NCI-H446 (cell line): ENCODE data around the gene DCHS2.

ENCODE experiments used
- DNase-seq, 2 experiments: peaks; one replicate each; lab custom pipeline; 2025; lab: John Stamatoyannopoulos, UW

The DCHS2 gene

DNA sequence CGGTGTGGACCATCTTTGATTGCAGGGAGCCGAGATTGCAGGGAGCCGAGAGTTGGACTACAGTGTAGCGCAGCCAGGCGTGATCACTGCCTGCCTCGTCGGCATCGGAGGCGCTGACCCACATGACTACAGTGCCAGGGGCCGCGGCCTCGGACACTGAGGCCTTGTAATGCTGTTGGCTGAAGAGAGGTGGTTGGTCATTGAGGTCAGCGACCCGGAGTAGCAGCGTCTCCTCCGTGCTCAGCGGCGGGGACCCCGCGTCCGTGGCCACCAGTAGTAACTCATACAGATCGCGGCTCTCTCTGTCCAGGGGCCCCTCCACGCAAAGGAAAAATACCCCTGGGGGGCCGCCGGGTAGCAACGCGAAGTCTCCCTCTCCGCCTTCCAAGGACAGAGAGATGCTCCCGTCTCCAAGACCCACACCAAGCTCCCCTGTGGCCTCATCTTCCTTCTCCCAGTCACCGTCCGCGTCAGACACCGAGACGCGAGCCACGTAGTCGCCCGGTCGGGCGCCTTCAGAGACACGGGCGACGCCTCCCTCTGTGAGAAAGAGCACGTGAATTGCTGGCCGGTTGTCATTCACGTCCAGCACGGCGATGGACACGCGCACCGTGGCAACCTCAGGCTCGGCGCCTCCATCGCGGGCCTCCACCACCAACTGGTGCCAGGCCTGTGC is 1.9 kb downstream of the DCHS2 start:
- no peak for DNase-seq

DNA sequence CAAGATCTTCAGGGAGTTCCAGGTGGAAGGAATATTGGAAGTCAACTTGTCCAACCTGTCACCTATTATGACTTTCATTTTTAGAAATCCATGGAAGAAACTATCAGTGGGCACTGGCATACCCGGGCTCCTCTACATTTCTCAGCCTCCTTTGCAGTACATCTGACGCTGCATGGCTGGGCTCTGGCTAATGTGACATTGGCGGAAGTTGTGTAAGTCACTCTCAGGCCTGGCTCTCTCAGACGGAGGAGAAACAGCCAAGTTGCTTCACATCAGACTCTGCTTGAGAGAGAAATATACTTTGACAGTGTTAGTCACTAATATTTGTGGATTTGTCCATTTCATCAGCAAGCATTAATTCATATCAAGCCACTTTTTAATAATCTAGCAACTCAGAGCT is 4.5 kb downstream of the DCHS2 start:
- no peak for DNase-seq

DNA sequence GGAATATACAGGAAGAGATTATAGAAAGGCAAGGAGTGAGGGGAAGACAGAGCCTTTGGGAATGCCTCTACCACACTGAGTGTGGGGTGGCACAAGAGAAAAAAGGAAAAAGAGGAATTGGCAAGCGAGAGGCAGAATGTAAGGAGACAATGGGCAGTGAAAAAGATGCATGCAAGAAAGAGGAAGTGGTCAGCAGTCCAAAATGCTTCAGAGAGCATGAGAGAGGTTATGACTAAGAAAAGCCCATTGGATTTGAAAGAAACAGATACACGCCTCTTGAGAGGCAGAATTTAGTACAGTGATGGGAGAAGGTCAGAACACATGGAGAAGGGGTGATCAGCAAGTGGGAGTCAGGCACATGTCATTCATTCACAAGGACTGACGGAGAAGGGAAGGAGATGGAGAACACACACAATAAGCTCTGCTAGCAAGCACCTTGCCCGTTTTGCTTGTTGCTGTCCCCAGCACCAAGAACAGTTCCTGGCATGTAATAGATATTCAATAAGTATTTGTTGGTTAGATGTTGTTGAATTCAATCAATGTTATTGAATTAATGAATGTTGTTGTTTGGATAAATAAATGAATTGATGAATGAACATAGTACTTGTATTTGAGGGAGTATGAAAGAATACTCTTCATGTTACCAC is 6.3 kb downstream of the DCHS2 start:
- DNase-seq: no peak

DNA sequence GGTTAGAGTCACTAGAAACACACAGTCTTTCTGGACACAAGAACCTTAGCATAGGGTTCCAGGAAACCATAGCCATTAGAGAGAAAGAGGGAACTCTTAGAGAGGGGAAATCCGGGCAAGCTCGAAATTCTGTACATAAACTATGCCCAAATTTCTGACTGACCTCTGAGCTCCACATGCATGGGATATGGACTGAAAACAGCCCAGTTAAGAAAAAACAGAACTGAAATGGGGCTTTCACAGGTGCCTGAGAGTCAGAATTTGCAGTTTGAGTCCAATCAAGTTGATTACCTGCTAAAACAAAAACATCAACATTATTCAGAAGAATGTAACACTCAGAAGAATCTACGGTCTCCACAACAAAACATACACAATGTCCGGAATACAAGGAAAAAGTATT is 13.1 kb downstream of the DCHS2 start:
- DNase-seq: no peak

DNA sequence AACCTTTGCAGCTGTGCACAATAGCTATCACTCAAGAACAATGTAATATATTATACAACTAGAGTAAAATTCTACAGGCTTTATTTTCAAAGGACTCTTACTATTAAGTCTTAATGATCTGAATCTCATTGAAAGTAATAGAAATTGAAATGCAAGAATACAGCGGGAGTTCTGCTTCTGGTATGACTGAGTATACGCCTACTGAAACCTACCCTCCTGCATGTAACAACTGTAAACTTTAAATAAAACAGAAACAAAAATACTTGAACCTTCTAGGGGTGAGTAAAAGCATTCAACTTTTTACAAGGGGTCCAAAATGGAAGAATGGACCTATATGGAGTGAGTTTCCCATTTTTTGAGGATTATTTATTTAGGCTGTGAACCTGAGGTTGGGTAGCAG is 13.5 kb downstream of the DCHS2 start:
- no peak for DNase-seq

DNA sequence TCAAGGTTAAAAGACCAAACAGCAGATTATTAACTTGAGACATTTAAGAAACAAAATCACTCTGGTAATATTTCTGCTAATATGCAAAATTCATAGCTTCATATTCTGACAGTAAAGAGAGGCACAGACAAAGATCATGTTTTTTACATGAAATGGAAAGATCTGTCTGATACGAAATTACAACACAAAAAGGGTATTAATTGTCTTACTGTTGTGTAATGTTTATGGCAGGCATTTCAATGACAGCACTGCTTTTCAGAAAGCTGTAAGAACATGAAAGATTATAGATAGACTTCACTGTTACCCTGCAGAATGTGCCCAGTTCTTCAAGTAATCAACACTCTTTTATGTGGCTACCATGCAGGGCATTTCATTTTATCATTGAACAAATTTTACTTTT is 15.4 kb downstream of the DCHS2 start:
- no peak for DNase-seq

DNA sequence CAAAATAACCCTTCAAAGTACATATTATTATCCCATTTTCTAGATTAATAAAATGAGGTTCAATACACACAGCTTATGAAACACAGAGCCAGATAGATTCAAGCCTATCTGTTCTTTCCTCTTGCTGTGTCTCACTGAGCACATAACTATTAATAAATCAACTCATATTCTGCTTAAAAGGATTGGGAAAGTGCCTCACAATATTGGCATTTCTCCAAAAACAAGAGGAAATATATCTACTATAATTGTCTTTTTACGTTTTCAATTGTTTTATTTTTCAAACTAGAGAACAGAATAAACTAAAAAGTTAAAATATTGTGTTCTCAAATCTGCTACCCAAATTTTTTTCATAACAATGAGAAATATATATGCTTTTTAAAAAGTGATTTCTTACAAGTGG is 15.8 kb downstream of the DCHS2 start:
- DNase-seq: no peak

DNA sequence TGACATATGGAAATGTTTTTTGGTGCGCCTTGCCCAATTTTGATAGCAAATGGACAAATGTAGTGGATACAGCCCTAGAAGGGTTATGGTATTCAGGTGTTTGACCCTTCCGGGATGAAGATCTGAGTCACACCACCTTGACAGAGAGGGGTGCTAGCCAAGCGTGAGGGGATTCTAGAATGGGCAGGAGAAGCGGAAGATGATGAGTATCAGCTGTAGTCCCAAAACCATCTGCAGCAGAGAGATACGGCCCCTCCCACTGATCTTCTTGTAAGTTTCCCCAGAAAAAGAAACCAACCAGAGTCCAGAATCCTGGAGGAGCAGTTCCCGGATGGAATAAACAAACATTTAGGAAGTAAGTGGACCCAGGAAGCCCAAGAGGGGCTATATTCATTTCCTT is 18.1 kb downstream of the DCHS2 start:
- no peak for DNase-seq

DNA sequence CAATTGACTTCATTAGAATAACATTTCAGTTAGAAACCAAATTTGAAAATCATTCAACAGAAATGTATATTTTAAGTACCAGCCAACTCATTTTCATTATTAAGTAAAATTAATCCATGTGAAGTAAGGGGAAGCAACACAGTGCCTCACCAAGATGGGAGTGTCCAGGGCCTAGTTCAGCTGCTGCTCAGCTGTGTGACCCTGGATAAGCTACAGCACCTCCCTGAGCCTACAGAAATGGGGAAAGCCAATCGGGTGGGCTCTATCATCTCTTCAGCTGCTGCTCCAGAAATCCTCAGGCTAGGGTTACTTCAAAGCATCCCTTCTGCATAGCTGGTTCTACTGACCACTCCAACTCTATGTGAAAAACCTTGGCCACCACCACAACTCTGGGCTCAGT is 18.7 kb downstream of the DCHS2 start:
- no peak for DNase-seq

DNA sequence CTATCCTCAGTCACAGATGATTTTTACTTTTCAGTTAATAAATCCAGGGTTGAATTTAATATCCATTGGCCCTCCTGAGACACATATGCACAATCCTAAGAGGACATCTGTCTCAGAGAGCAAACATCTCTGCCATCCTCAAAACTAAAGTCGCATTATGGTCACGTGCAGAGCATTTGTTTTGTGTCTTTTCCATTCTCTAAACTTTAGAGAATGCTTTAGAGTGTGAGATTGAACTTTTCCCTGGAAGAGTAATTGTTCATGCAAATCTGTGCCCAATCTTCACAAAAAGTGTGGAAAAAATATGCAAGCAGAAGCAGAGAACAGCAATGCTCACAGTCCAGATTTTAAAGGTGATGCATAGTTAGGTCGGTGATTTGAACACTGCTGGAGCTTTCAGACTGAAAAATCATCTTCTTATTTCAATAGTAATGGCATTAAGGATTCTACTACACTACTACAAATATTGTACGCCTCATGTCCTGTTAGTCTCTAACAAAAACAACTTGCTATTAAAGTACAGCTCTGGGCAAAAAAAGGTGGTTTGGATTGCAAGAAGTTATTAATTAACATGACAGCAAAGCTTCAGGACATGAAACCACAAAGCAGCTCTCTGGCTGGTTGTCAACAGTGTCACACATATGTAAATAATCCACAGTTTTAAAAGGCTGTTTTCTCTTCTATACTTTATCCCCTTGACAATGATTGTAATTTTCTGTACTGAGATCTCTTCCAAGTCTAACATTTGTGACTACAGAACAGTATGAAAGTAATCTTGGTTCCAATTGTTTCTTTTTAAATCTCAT is 19.9 kb downstream of the DCHS2 start:
- no peak for DNase-seq

DNA sequence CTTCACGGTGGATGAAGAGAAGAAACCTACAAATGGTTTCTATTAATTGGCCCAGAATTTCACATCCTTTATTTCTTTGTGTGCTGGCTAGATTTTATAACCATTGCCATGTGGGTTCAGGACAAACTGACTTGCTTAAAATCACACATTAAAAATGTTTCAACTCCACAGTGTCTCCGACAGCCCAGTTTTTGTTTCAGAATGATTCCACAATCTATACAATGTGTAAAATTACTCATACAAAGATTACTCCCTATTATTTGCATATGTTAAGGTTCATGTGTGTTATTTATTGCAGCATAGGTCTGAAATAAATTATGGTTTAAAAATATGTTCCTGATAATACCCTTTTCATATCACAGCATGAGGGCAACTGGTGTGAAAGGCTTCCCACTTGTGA is 20.6 kb downstream of the DCHS2 start:
- DNase-seq: no peak

DNA sequence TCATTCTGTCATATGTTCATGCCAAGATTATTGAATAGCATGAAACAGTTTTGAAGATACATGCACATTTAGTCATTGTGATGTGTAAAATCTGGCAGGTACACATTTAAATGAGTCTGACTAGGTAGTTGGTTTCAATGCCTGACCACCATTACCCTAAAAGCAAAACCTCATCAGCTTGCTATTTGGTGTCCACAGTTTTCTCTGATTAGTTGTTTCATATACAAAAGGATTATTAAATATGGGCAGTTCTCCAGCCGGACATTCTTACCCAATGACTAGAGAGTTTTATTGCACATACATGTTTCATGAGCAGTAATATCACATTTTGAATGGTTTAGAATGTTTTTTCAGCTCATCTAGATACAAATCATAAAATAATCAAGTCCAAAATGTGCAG is 23.7 kb downstream of the DCHS2 start:
- DNase-seq: no peak

DNA sequence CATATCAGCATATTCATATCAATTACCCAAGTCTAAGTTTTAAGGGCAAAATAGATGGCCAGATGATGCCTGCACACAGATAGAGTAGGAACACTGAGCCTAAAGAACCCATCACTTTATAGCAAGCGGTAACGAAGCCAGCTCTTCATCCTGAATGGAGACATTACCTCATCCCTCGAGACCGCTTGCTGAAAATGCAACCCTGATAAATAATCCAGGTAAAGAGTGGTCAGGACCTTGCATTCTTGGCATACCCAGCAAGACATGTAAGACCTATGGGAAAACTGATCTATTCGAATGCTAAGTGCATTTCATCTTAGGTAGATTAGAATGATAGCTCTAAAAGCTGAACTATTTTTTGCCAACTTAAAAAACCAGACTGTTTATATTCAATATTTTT is 25.3 kb downstream of the DCHS2 start:
- DNase-seq: no peak

DNA sequence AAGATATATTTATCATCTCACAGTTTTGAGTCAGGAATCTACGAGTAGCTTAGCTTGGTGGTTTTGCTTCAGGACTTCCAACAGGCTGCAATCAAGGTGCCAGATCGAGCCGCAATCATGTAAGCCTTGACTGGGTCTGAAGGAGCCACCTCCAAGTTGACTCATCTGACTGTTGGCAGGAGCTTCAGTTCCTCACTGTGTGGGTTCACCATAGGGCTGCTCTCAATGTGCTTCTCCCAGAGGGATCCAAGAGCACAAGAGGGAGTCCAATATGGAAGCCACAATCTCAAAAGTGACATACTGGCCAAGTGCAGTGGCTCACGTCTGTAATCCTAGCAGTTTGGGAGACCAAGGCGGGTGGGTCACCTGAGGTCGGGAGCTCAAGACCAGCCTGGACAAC is 26.5 kb downstream of the DCHS2 start:
- peak in 1 of 2 experiments; percentile 1 for DNase-seq

DNA sequence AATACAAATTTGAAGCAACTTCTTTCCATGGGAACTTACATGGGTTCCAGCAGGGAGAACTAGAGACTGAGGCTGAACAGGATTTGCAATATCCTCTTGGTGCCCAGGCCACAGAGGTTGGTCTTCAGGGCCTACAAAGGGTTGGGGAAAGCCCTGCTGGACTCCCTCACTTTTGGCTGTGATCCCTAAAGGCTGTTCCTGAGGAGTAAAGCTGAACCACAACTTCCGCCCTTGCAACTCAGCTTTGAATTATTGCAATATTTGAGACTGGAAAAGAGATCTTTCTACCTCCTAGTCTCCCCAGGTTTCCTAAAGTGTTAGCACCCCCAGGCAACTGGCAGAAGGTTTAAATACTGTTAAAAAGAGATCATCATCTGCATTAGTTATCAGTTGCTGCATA is 26.9 kb downstream of the DCHS2 start:
- no peak for DNase-seq

DNA sequence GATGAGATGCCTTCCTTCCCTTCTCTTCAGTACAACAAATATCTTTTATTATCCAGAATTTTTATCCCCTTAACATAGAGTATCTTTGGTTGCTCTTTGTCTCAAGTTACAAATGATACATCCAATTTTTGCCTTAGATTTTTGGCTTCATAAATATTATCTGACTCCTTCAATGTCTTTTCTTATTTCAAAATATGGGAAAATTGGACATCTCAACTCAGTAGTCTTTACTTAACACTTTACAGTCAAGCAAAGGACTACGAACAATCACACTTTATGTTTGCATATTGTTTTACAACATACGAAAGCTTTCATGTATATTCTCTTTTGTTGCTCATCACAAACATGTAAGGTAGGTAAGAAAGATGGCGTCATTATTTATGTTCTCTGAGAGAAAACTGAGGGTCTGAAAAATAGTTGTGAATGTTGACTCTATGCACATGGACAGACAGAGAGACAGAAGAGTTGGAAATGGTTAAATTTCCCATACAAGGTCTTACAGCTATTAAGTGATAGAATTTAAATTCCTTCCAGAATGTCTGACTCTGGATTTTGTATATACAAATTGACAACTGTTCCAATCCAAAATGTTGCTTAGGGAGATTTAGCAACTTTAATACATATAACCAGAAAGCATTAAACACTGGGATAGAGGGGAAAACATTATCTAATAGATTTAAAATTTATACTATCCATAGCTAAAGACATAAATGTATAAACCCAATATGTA is 29.4 kb downstream of the DCHS2 start:
- no peak for DNase-seq

DNA sequence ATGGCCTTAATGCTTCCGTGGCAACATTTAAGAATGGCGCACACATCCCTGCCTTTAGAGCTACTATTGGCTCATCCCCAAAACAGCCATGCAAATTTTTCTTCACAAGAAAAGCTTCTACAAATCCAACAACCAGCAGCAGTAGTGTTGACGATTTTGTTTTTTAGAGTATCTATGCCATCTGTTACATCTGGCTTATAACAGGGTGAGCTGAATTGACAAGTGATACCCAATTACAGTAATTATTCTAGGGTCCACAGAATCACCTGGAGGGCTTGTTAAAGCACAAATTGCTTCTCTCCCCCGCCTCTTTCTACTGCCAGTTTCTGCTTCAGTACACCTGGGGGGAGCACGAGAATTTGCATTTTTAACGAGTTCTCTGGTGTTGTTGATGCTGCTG is 34.1 kb downstream of the DCHS2 start:
- no peak for DNase-seq

DNA sequence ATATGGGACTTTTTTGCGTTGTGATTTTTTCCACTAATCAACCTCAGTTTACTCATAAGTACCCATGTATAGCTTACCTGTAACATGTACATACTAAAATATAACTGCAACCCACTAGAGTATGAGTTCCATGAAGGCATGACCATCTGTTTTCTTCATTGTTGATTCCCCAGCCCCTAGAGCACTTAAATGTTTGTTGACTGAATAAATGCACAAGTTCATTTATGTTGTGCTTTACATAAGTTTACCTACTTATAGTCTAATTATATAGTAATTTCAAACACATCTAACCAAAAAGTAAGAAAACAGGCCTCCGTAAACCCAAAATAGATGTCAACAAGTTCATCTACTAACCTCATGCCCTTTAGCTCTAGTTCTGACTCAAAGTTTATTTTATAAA is 34.7 kb downstream of the DCHS2 start:
- no peak for DNase-seq

DNA sequence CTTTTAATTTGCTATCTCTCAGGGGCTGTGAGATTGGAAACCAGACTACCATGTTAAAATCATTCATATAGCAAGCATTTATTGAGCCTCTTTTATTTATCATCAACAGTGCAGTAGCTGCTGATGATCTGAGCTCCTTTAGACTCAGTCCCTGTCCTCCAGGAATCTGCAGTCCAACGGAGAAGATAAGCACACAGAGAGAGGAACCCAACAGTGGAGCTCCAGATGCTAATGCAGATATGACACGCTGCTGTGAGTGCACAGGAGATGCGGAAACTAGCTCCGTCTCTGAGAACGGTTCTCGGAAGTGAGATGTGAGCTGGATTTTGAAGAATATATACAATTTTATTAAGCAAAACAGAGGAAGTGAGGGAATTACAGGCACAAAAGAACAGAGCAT is 35.4 kb downstream of the DCHS2 start:
- no peak for DNase-seq

DNA sequence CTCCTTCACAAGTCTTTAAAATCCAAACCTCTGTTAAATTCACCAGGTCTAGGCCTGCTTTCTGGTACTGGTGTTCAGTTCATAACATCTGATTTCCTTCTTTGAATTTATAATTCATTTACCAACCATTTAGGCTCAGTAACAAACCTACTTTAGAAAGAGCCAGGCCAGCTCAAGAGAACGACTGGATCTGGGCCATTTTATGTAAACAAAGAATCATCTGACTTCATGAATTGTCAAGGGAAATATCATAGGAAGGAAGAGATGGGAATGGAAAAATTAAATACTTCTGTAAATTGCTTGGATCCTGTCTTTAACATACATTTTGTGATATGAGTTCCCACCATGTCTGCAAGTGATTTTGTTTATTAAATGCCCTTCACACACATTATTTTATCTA is 36.5 kb downstream of the DCHS2 start:
- no peak for DNase-seq

DNA sequence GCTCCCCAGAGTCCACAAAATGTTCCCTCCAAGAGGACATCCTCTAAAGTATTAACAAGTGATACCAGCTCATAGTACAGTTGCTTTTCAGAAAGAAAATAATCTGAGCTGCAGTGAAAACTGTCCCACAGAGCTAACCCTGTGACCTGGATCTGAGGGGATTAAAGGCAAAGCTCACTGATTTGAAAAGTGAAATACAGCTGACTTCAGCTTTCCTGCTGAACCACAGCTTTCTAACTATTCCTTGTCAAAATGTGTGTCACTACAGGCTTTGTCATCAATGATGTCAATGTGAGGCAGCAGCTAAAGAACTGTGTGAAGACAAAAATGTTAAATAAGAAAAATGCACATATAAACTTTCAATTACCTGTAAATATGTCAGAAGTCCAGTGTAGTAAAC is 36.9 kb downstream of the DCHS2 start:
- no peak for DNase-seq

DNA sequence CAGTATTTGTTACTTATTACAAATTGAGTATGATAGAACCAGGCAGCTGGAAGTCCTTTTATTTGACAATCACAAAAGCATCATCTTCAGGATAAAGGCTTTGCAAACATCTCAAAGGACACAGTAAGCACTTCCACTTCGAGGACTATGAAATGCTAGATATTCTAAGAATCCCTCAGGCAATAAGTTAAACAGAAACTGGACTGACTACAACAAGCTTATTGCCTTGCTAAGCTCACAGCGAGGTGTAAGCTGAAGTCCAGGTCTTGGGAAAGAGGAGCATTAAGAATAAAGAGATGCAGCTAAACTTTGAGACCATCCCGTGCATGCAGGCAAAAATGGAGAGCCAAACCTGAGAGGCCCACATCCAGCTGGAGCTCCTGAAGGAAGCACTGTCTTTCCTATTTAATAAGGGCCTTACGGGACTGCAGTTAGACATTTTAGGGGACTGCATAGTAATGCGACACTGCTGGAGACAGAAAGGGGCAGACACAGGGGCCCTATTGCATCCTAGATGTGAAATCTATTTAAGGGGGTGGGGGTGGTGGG is 38.7 kb downstream of the DCHS2 start:
- DNase-seq: no peak
